GM21717 (cell line): Measurements from ENCODE around the gene PRPF6.

ENCODE experiments used
- ATAC-seq: cut with Tn5 transposase; IDR thresholded peaks from one replicate; pipeline ENCODE4 v1.9.1; 2021; ENCODE audit warnings: mild to moderate bottlenecking, moderate library complexity; ENCODE audit not compliant: unreplicated experiment

PRPF6 gene, protein sequence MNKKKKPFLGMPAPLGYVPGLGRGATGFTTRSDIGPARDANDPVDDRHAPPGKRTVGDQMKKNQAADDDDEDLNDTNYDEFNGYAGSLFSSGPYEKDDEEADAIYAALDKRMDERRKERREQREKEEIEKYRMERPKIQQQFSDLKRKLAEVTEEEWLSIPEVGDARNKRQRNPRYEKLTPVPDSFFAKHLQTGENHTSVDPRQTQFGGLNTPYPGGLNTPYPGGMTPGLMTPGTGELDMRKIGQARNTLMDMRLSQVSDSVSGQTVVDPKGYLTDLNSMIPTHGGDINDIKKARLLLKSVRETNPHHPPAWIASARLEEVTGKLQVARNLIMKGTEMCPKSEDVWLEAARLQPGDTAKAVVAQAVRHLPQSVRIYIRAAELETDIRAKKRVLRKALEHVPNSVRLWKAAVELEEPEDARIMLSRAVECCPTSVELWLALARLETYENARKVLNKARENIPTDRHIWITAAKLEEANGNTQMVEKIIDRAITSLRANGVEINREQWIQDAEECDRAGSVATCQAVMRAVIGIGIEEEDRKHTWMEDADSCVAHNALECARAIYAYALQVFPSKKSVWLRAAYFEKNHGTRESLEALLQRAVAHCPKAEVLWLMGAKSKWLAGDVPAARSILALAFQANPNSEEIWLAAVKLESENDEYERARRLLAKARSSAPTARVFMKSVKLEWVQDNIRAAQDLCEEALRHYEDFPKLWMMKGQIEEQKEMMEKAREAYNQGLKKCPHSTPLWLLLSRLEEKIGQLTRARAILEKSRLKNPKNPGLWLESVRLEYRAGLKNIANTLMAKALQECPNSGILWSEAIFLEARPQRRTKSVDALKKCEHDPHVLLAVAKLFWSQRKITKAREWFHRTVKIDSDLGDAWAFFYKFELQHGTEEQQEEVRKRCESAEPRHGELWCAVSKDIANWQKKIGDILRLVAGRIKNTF

DNA sequence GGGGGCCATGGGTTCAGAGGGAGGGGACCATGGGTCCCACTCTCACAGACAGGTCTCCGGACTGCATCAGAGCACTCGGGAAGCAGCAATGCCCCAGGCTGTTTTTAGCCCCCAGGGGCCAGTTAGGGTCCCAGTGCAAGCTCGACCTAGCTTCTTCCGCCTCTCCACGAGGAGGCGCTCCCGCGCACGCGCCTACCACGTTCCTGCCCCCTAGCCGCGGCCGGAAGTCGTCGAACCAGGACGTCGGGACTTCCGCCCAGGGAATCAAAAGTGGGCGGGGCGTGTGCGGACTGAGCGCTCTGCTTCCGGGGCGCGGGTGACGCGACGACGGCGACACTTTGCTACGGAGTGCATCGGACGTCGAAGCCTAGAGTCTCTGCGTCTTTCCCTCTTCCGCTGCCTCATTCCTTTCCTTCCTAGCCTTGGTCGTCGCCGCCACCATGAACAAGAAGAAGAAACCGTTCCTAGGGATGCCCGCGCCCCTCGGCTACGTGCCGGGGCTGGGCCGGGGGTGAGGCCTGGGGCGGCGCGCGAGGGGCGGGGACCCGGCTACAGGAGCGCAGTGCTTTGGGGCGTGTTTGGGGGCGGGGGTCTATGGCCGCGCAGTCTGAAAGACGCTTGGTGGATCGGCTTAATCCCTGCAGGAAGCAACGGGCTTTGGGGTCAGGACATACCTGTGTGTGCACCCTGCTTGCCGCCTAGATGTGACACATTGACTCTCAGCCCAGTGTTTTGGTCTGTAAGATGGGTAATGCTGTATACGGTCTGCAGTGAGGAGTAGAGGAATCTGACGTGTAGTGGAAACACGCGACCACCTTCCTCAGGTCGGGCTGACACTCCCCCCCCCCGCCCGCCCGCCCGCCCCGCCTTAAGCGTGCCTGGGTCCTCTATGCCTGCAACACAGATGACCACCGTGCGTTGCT lies at the start of gene PRPF6:
PRPF6 (plus strand) TSS at position 327 of the 923 bp plus-strand sequence; CDS start at position 441, 114 bp downstream.
- peak; percentile 34 for ATAC-seq

- ATAC-seq, result no peak
These were observed 49.2 kb upstream of the PRPF6 start for GRCh38 chr20:63931735-63932134.

- no peak for ATAC-seq
These were observed 48.2 kb upstream of the PRPF6 start for GRCh38 chr20:63932606-63933160.

- ATAC-seq, result no peak
These were observed 47.3 kb upstream of the PRPF6 start for GRCh38 chr20:63933646-63934045.

- no peak for ATAC-seq
These were observed 46.5 kb upstream of the PRPF6 start for GRCh38 chr20:63934271-63935068.

GRCh38 chr20:63935447-63935846 lies 45.5 kb upstream of the PRPF6 start:
- no peak for ATAC-seq

DNA sequence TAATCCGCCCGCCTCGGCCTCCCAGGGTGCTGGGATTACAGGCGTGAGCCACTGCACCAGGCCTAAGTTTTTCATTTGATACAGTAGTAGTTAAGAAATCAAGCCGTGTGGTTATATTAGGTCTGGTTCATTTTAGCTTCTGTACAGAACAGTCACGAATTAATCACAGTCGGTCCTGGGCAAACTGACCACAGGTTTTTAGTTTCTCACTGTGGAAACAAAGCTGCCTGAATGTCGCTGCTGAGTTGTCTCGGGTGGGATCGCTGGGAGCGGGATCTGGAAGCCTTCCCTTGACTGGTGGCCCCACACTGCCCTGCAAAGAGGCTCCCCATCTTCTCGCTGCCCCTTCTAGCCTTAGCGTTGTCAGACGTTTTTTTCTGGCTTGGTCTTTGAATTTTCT lies 43.3 kb upstream of the PRPF6 start:
- ATAC-seq, result no peak

DNA sequence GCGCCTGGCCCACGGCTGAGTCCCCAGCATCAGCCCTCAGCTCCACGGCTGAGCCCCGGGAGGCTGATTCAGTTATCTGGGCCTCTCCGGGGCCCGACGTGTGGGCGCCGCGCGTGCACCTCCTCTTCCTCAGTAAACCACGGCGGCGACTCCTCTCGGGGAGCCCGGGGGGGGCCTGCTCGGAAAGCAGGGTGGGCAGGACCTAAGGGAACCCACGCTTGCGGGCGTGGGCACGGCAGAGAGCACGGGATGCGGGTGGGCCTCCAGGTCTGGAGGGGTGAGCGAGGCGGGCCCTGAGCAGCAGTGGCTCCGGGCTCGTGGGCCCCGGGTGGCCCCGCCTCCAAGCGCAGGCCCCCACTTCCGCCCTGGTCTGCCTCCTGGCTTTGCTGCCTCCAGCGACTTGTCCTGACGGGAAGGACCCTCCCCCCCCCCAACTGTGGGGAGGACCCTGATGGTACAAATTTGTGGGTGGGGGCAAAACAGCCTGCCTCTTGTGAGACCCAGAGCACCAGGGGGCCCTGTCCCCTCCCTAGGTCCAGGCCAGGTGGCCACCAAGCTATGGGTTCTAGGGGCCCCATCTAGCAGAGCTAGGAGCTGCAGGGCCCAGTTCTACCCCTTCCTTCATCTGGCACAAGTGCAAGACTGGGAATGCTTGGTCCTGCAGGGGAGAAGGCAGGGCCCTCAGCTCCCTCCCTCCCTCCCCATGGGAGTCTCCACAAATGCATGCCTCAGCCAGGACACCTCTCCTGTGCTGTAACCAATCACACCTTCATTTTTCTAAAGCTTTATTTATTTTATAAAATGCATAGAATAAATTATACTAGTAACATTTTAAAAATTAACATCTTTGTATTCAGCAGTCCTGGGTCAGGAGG lies 41.6 kb upstream of the PRPF6 start:
- ATAC-seq, result no peak

DNA sequence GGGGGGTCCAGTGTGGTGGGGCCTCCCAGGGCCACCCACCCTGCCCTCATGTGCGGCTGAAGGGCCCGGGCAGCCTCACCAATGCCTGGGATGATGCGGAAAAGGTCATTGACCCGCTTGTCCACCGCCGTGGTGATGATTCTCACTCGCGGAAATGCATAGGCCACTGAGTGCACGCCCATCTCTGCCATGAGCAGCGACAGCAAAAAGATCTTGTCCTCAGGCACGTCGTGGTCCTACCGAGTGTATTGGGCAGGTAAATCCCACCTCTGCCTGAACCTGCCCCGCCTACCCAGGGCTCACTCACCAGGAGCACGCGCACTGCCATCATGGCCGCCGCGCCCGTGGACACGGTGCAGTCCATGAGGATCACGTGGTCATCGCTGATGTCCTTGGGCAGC lies 40.9 kb upstream of the PRPF6 start:
- no peak for ATAC-seq

DNA sequence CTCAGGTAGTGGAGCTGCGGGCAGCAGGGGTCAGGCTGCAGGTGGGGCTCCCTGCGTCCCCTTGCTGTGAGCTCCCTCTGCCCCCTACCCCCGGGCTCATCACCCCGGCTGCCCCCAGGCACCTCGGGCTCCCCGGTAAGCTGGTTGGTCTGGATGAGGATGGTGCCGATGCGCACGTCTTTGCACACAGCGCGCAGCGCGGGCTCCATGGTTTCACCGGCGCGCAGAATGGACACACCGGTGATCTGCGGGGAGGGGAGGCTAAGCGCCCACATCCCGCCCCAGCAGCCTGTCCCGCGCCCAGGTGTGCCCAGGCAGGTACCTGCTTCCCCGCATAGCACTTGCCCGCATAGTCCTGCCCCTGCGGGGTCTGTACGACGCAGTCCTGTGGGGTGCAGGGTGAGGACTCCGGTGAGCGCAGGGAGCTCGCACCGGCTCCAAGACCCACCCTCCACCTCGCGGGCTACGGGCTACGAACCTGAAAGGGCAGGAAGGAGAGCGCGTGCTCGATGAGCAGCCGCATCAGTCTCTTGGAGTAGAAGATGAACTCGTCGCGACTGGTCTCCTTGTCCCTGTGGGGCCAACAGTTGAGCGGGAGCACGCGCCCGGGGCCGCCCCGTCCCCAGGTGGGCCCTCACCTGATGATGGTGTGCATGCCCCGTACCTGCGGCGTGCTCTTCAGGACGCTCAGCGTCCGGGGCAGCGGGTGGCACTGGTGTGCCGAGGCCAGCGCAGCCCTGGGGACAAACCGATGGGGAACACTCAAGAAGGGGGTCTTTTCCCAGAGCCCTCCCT lies 40.3 kb upstream of the PRPF6 start:
- no peak for ATAC-seq

DNA sequence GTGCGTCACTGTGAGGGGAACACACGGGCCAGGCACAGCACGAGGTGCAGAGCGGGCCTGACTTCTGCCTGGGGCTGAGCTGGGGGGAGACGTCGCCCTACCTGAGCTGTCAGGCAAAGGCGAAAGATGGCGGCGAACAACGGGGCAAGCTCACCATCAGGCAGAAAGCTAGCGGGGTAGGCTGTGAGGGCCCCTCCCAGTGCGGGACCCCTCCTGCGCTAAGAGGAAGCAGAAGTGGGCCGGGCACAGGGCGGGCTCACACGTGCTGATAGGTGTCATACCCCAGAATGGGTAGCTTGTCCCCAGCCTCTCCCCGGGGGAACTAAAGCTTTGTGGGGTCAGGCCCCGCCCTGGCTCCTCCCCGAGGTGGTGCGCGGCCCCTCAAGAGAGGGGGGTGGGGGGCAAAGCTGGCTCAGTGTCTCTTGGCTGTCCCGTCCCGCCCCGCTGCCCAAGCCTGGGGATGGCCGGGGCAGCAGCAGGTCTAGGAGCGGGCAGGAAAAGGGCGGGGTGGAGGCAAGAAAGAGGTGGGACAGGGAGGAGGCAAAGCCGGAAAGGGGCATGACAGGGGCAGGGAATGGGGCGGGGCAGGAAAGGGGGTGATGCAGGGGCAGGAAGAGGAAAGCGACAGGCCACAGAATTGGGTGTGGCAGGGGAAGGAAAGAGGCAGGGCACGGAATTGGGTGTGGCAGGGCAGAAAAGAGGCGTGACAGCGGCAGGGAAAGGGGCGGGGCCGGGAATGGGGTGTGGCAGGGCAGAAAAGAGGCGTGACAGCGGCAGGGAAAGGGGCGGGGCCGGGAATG lies 39.5 kb upstream of the PRPF6 start:
- no peak for ATAC-seq

DNA sequence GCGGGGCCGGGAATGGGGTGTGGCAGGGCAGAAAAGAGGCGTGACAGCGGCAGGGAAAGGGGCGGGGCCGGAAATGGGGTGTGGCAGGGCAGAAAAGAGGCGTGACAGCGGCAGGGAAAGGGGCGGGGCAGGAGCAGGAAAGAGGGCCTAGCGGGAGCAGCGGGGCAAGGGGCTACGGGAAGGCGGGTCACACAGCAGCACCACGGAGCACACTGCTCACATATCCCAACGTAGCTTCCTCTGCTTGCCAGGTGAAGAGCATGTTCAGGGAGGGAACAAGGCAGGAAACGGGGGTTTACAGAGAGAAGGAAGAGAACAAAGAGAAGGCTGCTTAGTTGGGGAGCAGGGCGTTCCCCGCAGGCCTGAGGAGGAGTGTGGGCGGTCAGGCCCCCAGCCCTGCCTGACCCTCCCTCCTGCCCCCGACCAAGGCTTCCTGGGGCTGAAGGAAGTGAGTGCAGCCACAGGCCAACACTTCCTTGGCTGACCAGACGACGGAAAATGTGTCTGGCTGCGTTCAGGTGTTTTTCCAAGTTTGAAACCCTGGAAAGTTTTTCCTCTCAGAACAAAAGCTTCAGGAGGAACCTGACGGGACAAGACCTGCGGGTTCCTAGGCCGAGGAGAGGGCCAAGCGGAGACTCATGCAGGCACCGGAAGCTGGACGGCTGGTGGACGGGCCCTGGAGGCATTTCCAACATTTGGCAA lies 38.5 kb upstream of the PRPF6 start:
- no peak for ATAC-seq

DNA sequence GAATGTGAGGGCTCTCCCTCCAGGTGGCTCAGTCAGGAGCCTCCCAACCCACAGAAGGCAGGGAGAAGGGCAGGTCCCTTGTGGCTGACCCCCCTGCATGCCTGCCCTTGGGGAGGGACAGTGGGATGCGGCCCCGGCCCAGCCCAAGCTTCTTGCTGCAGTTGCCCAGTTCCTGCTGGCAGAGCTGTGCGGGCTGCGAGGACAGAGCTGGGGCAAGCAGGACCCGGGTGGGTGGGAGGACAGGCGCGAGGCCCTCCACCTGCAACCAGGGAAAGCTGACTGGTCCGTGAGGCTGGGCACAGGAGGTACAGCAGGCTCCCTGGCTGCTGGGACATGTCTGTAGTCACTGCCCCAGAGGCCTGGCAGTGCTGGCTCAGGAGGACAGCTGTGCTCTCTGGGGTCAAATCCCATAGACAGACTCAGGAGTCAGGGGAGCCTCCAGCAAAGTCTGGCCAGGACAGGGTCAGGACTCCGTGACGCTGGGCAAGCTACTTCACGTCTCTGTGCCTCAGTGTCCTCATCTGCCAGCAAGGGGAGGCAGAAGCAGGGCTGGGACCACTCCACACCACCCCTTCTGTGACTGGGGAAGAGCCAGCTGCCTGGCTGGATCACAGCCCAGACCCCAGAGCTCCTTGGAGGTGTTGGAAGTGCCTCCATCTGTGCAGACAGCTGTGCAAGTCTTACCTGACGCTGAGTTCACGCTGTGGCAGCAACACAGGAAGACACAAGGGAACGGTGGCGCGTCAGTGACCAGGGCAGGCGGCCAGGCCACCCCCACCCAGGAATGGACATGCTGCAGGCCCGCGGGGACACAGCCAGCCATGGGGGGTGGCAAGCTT lies 37.7 kb upstream of the PRPF6 start:
- no peak for ATAC-seq

DNA sequence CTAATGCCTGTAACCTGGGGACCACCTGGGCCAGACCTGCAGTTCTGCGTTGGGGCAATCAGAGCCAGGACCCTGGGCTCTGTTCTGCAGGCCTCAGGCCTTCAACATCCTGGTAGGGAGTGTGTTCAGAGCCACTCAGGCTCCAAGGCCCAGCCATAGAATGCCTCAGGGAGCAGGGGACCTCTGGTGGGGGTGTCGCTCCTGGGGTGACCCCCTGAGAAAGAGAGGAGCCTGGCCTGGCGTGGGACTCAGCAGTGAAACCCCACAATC lies 37.2 kb upstream of the PRPF6 start:
- ATAC-seq, result no peak

DNA sequence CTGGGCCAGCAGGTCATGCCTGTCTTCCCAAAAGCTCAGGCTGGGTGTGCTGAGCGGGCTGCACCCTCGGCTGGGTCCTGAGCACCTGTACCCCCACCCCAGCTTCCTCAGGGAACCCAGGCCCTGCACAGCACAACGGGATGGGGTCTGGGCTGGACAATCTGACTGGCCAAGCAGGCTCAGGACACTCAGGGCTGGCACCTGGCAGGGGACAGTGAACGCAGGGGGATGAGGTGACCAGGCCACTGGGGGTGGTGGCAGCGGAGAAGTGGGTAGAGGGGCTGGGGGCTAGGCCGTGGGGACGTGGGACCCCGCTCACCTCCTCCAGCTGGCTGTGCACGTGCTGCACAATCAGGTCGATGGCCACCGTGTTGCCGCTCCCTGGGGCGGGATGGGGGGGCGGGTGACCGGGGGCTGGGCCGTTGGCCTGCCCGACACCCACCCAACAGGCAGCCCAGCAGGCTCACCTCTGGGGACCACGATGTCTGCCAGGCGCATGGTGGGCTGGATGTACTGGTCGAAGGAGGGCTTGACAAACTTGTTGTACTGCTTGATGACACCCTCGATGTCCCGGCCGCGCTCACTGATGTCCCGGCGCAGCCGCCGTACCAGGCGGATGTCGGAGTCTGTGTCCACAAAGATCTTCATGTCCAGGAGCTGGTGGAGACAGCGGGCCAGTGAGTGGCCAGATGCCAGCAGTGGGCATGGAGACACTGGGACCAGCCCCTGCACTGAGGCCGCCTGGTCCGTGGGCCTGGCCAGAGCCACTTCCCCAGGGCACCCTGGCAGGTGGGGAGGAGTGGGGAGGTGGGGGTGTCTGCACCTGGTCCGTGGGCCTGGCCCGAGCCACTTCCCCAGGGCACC lies 36.6 kb upstream of the PRPF6 start:
- ATAC-seq, result no peak
